ENCODE measurements around the gene ZSWIM8. TPM values are rescaled to one million over a fixed set of nuclear protein-coding genes. Genes with fewer than 3 reads are reported as not detected.

The ZSWIM8 gene
- total RNA-seq, 1 experiment from 2014 or later: 59.1 TPM

DNA sequence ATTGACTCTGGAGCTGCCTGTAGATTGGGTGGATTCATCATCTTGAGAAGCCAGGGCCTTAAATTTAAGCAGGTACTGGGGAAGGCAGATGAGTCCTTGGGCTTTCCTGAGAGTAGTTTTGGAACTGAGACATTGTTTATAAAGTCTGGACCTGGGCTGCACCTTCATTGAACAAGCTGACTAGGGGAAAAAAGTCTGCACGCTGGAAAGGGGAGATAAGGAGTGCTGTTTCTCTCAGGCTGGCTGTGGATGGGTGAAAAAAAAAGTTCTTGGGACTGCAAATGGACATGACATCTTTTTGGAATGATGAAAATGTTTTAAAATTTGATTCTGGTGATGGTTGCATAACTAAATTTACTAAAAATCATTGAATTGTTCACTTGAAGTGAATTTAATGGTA is 29.2 kb upstream of the ZSWIM8 start:
- ATAC-seq: no peak
- no peaks in the 10 kb centered on the region for H3K9me3 Mint-ChIP-seq
- no peak overlapping the region for H3K27ac Mint-ChIP-seq
- DNase-seq (ENCODE audit: low spot score): no peak
- TF ChIP-seq ZNF423 (CRISPR knock-in tag; IDR thresholded peaks at IDR 0.05) (no peak), NR3C1 (CRISPR knock-in tag; conservative IDR thresholded peaks at IDR 0.05; ENCODE audit: low read depth) (no peak), CBFB (CRISPR knock-in tag; IDR thresholded peaks at IDR 0.05; ENCODE audit: low read depth) (no peak), ATF6 (CRISPR knock-in tag; IDR thresholded peaks at IDR 0.05) (no peak), ZNF263 (CRISPR knock-in tag; IDR thresholded peaks at IDR 0.05; ENCODE audit: low read depth) (no peak), SMAD4 (CRISPR knock-in tag; IDR thresholded peaks at IDR 0.05) (no peak), STAT6 (CRISPR knock-in tag; conservative IDR thresholded peaks at IDR 0.05; ENCODE audit: low read depth) (no peak), TEAD1 (CRISPR knock-in tag; IDR thresholded peaks at IDR 0.05) (no peak)
- TF ChIP-seq, protein P1, sequence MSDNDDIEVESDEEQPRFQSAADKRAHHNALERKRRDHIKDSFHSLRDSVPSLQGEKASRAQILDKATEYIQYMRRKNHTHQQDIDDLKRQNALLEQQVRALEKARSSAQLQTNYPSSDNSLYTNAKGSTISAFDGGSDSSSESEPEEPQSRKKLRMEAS (CRISPR knock-in tag; IDR thresholded peaks at IDR 0.05): no peak
- POLR2A ChIA-PET: no interaction called here
- no peaks in the 10 kb centered on the region for H3K4me1 Mint-ChIP-seq
- H3K36me3 Mint-ChIP-seq: peaks cover 29% of the 10 kb centered on the region
- CTCF ChIA-PET: interaction anchor here (1.2 kb wide), 1 partner anchor 13 kb away, joined by 4 read pairs; no protein-coding TSS in a partner anchor
- no peaks in the 10 kb centered on the region for H3K27me3 Mint-ChIP-seq (ENCODE audit: low read depth)
- H3K4me3 Mint-ChIP-seq: no peak overlapping the region

DNA sequence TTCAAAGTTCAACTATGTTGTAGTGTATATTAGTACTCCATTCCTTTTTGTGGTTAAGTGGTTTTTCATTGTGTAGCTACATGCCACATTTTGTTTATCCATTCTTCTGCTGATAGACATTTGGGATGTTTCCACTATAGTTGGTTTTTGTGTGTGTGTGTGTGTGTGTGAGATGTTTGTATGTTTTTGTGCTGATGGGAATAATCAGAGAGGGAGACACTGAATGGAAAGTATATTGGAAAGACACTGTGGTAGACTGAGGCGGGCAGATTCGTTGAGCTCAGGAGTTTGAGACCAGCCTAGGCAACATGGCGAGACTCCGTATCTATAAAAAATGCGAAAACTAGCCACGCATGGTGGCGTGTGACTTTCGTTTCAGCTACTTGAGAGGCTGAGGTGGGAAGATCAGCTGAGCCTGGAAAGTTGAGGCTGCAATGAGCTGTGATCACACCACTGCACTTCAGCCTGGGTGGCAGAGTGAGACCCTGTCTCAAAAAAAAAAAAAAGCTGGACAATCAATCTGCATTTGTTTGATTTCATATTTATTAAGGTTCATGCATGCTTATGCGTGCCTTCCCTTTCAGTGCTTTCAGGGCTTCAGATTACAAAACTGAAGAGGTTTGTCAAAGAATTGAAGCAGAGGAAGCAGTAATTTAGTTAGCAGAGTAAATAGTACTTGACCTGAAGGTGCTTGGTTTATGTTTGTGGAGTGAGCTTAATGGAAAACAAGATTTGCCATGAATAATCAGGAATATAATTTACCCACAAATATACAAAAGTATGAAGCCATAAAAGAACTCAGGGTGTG is 26.5 kb upstream of the ZSWIM8 start:
- Mint-ChIP-seq H3K4me1 (no peaks in the 10 kb centered on the region), H3K27ac (no peak overlapping the region), H3K27me3 (ENCODE audit: low read depth) (no peaks in the 10 kb centered on the region), H3K4me3 (no peak overlapping the region), H3K36me3 (peaks cover 28% of the 10 kb centered on the region), H3K9me3 (no peaks in the 10 kb centered on the region)
- POLR2A ChIA-PET: no interaction called here
- ATAC-seq (no peak), DNase-seq (ENCODE audit: low spot score) (no peak)
- TF ChIP-seq CBFB (CRISPR knock-in tag; IDR thresholded peaks at IDR 0.05; ENCODE audit: low read depth) (no peak), OVOL2 (CRISPR knock-in tag; IDR thresholded peaks at IDR 0.05; ENCODE audit: borderline replicate concordance) (no peak), ZNF425 (CRISPR knock-in tag; conservative IDR thresholded peaks at IDR 0.05) (no peak), ARID4B (CRISPR knock-in tag; IDR thresholded peaks at IDR 0.05; ENCODE audit: borderline replicate concordance) (no peak), ZNF671 (CRISPR knock-in tag; IDR thresholded peaks at IDR 0.05) (no peak), GABPB1 (CRISPR knock-in tag; IDR thresholded peaks at IDR 0.05) (no peak)
- TF ChIP-seq, protein P2, sequence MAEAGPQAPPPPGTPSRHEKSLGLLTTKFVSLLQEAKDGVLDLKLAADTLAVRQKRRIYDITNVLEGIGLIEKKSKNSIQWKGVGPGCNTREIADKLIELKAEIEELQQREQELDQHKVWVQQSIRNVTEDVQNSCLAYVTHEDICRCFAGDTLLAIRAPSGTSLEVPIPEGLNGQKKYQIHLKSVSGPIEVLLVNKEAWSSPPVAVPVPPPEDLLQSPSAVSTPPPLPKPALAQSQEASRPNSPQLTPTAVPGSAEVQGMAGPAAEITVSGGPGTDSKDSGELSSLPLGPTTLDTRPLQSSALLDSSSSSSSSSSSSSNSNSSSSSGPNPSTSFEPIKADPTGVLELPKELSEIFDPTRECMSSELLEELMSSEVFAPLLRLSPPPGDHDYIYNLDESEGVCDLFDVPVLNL (CRISPR knock-in tag; IDR thresholded peaks at IDR 0.05; ENCODE audit: borderline replicate concordance, low read depth): no peak
- TF ChIP-seq, protein P3, sequence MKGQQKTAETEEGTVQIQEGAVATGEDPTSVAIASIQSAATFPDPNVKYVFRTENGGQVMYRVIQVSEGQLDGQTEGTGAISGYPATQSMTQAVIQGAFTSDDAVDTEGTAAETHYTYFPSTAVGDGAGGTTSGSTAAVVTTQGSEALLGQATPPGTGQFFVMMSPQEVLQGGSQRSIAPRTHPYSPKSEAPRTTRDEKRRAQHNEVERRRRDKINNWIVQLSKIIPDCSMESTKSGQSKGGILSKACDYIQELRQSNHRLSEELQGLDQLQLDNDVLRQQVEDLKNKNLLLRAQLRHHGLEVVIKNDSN (CRISPR knock-in tag; IDR thresholded peaks at IDR 0.05): no peak
- CTCF ChIA-PET: no interaction called here

Measured in WTC11 (cell line).